GM12872 (cell line): ENCODE results near the gene PDZD2.

ENCODE experiments used
- CTCF ChIP-seq: IDR thresholded peaks from 3 replicates; pipeline ENCODE4 v1.5.1; 2011; ENCODE audit warnings: low read depth, mild to moderate bottlenecking, low read length, moderate library complexity; ENCODE audit not compliant: insufficient read depth

The PDZD2 gene

GRCh38 chr5:31921852-31922305 is 282.9 kb downstream of the PDZD2 start:
- no peak for TF ChIP-seq CTCF

GRCh38 chr5:31924005-31924404 is 285.1 kb downstream of the PDZD2 start:
- no peak for TF ChIP-seq CTCF

GRCh38 chr5:31931874-31932273 is 292.9 kb downstream of the PDZD2 start:
- no peak for TF ChIP-seq CTCF

GRCh38 chr5:31934156-31934555 is 295.2 kb downstream of the PDZD2 start:
- TF ChIP-seq CTCF: no peak

GRCh38 chr5:31935496-31936369 is 296.8 kb downstream of the PDZD2 start:
- no peak for TF ChIP-seq CTCF

GRCh38 chr5:31936683-31937082 is 297.8 kb downstream of the PDZD2 start:
- no peak for TF ChIP-seq CTCF

GRCh38 chr5:31937226-31937625 is 298.3 kb downstream of the PDZD2 start:
- TF ChIP-seq CTCF: no peak
